ENCODE results near the gene ERH. TPM values are rescaled to one million over a fixed set of nuclear protein-coding genes. Genes with fewer than 3 reads are reported as not detected.
A peak's percentile ranks its signal among the peaks of the same experiment; 100 is the strongest.

The ERH gene
- total RNA-seq, 1 experiment from 2014 or later: 352 TPM

DNA sequence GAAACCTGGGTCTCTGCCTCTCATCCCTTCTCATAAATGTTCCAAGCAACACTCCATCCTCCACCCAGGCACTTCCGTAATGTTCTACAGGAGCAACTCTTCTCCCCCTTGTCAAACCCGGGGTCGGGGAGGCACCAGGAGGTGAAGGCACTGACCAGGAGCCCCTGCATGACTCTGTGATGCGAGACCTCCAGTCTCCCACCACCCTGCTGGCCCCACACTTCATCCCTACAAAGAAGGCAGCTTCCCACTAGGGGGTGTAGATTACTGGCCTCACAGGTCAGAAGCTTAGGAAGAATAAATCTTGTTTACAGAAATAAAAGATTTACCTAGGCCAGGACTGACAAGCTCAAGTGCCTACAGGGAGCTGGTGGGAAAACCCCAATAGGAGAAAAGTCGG lies 47.2 kb downstream of the ERH start:
- H3K4me3 ChIP-seq (replicated peaks in 1 of 2; ENCODE audit: low read depth in 1 of 2, low read length in 2 of 2): no peak overlapping the region
- no peaks in the 10 kb centered on the region for H3K9me3 ChIP-seq (ENCODE audit: control insufficient read depth in 1 of 2, insufficient read depth in 1 of 2, low read depth in 1 of 2, low read length in 2 of 2)
- no peaks in the 10 kb centered on the region for H3K36me3 ChIP-seq (ENCODE audit: control insufficient read depth in 1 of 2, insufficient read depth in 2 of 2, low read length in 2 of 2)
- no peaks in the 10 kb centered on the region for H3K4me1 ChIP-seq (ENCODE audit: control insufficient read depth in 1 of 2, insufficient read depth in 2 of 2, low read length in 2 of 2)
- H2AFZ ChIP-seq (ENCODE audit: low read depth, low read length, poor library complexity, severe bottlenecking): no peak overlapping the region
- no peak for ATAC-seq
- TF ChIP-seq, protein P1, sequence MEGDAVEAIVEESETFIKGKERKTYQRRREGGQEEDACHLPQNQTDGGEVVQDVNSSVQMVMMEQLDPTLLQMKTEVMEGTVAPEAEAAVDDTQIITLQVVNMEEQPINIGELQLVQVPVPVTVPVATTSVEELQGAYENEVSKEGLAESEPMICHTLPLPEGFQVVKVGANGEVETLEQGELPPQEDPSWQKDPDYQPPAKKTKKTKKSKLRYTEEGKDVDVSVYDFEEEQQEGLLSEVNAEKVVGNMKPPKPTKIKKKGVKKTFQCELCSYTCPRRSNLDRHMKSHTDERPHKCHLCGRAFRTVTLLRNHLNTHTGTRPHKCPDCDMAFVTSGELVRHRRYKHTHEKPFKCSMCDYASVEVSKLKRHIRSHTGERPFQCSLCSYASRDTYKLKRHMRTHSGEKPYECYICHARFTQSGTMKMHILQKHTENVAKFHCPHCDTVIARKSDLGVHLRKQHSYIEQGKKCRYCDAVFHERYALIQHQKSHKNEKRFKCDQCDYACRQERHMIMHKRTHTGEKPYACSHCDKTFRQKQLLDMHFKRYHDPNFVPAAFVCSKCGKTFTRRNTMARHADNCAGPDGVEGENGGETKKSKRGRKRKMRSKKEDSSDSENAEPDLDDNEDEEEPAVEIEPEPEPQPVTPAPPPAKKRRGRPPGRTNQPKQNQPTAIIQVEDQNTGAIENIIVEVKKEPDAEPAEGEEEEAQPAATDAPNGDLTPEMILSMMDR (IDR thresholded peaks at IDR 0.05 in 2 of 3, conservative IDR thresholded peaks at IDR 0.05 in 1 of 3; ENCODE audit: borderline replicate concordance in 1 of 3, insufficient read depth in 1 of 3, low read depth in 2 of 3, low read length in 2 of 3): 0 out of 6 replicates have a peak, but pooled peaks of 2 of the 3 experiments have one; percentile 3 to 8
- no peak for TF ChIP-seq TCF7L2 (IDR thresholded peaks at IDR 0.05; ENCODE audit: borderline replicate concordance, extremely low read depth, insufficient read depth, insufficient read length)
- no peak for TF ChIP-seq SP1 (IDR thresholded peaks at IDR 0.05; ENCODE audit: low read depth)
- no peaks in the 10 kb centered on the region for H3K27me3 ChIP-seq (ENCODE audit: insufficient read depth, low read length)
- RAD21 ChIA-PET (ENCODE audit: low non-redundant PET in 1 of 2, low total read pairs in 2 of 2, uncharacterized antibody in 2 of 2, unreplicated experiment in 2 of 2): no interaction called here
- no TSS peak for BruUV-seq (replicated peaks)
- CTCF ChIA-PET: no interaction called here
- no peak overlapping the region for H3K4me2 ChIP-seq (ENCODE audit: low read length)
- POLR2A ChIA-PET: no interaction called here
- no peak overlapping the region for H3K27ac ChIP-seq (ENCODE audit: low read depth, low read length)
- no peaks in the 10 kb centered on the region for H3K79me2 ChIP-seq (ENCODE audit: insufficient read depth, low read length)
- intact Hi-C loops (cut with micrococcal nuclease): no loop called here
- no peak for DNase-seq (ENCODE audit: low read depth, low spot score)
- no peaks in the 10 kb centered on the region for H3K9me2 ChIP-seq (ENCODE audit: insufficient read depth)
- H4K20me1 ChIP-seq (ENCODE audit: insufficient read depth): no peaks in the 10 kb centered on the region
- H3K9ac ChIP-seq (ENCODE audit: low read length): no peak overlapping the region

DNA sequence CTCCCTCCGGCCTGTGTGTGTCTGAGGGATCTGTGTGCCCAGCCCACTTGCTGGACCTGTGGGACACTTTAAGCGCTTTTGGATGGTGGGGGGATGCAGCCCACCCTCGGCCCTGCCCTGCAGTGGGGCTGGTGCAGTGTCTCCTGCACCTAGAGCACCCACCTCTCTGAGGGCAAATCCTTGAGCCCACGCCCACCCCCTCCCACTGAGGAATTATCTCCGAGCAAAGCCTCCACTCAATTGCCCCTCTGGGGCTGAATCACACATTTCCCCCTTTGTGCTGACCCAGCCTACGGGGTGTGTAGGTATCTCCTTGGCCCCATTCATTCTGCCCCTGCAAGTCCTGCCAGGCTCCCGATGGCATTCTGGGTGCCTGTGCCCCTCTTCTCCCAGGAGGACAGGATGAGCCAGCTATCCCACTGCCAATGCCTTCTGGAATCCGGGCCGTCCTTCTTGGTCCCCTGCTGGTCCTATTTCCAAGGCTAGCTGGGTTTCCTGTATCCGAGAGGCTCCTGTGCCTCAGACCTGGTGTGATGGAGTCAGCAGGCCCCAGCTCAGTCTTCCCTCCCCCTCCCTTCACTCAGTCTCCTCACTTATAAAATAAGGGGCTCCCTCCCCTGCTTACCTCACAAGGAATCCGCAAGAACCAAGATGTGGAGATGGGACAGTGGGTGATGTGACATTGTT lies 48.9 kb downstream of the ERH start:
- Histone ChIP-seq H4K20me1 (ENCODE audit: insufficient read depth) (no peaks in the 10 kb centered on the region), H2AFZ (ENCODE audit: low read depth, low read length, poor library complexity, severe bottlenecking) (no peak overlapping the region), H3K9me2 (ENCODE audit: insufficient read depth) (no peaks in the 10 kb centered on the region), H3K79me2 (ENCODE audit: insufficient read depth, low read length) (no peaks in the 10 kb centered on the region), H3K27me3 (ENCODE audit: insufficient read depth, low read length) (no peaks in the 10 kb centered on the region), H3K27ac (ENCODE audit: low read depth, low read length) (no peak overlapping the region), H3K4me3 (replicated peaks in 1 of 2; ENCODE audit: low read depth in 1 of 2, low read length in 2 of 2) (no peak overlapping the region), H3K36me3 (ENCODE audit: control insufficient read depth in 1 of 2, insufficient read depth in 2 of 2, low read length in 2 of 2) (no peaks in the 10 kb centered on the region), H3K4me1 (ENCODE audit: control insufficient read depth in 1 of 2, insufficient read depth in 2 of 2, low read length in 2 of 2) (no peaks in the 10 kb centered on the region), H3K9ac (ENCODE audit: low read length) (no peak overlapping the region), H3K9me3 (ENCODE audit: control insufficient read depth in 1 of 2, insufficient read depth in 1 of 2, low read depth in 1 of 2, low read length in 2 of 2) (no peaks in the 10 kb centered on the region), H3K4me2 (ENCODE audit: low read length) (no peak overlapping the region)
- DNase-seq (ENCODE audit: low read depth, low spot score): no peak
- ATAC-seq: no peak
- CTCF ChIA-PET: no interaction called here
- BruUV-seq (replicated peaks): no TSS peak
- POLR2A ChIA-PET: no interaction called here
- RAD21 ChIA-PET (ENCODE audit: low non-redundant PET in 1 of 2, low total read pairs in 2 of 2, uncharacterized antibody in 2 of 2, unreplicated experiment in 2 of 2): no interaction called here
- intact Hi-C loops (cut with micrococcal nuclease): no loop called here
- TF ChIP-seq RAD21 (IDR thresholded peaks at IDR 0.05; ENCODE audit: low read depth): no peak
- TF ChIP-seq POLR2AphosphoS5 (IDR thresholded peaks at IDR 0.05; ENCODE audit: low read depth, low read length): no peak
- TF ChIP-seq, protein P2, sequence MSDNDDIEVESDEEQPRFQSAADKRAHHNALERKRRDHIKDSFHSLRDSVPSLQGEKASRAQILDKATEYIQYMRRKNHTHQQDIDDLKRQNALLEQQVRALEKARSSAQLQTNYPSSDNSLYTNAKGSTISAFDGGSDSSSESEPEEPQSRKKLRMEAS (IDR thresholded peaks at IDR 0.05): no peak
- TF ChIP-seq CEBPB (IDR thresholded peaks at IDR 0.05; ENCODE audit: low read depth): no peak
- TF ChIP-seq CBX3 (IDR thresholded peaks at IDR 0.05; ENCODE audit: low read depth): no peak
- TF ChIP-seq ZFX (IDR thresholded peaks at IDR 0.05): no peak
- TF ChIP-seq ATF3 (IDR thresholded peaks at IDR 0.05): no peak
- TF ChIP-seq FOSL1 (IDR thresholded peaks at IDR 0.05; ENCODE audit: low read depth): no peak
- no peak for TF ChIP-seq TCF7L2 (IDR thresholded peaks at IDR 0.05; ENCODE audit: borderline replicate concordance, extremely low read depth, insufficient read depth, insufficient read length)
- TF ChIP-seq SRF (IDR thresholded peaks at IDR 0.05; ENCODE audit: low read depth): no peak
- TF ChIP-seq ELF1 (IDR thresholded peaks at IDR 0.05; ENCODE audit: borderline replicate concordance, low read depth): no peak
- TF ChIP-seq POLR2A (IDR thresholded peaks at IDR 0.05; ENCODE audit: borderline replicate concordance, extremely low read depth, insufficient read depth, insufficient read length): no peak
- TF ChIP-seq, protein P1 (IDR thresholded peaks at IDR 0.05 in 2 of 3, conservative IDR thresholded peaks at IDR 0.05 in 1 of 3; ENCODE audit: borderline replicate concordance in 1 of 3, insufficient read depth in 1 of 3, low read depth in 2 of 3, low read length in 2 of 3): no peak
- TF ChIP-seq JUND (IDR thresholded peaks at IDR 0.05): no peak
- TF ChIP-seq EZH2phosphoT487 (IDR thresholded peaks at IDR 0.05; ENCODE audit: borderline replicate concordance): no peak
- no peak for TF ChIP-seq EZH2 (IDR thresholded peaks at IDR 0.05)
- no peak for TF ChIP-seq SIN3A (IDR thresholded peaks at IDR 0.05; ENCODE audit: low read depth)

Data from HCT116 (cell line).